ENCODE results near the gene AGAP4.
"Not testable (repeated sequence)": the region's sequence is repeated elsewhere in the genome, so short reads cannot be mapped to it uniquely, and the experiment has no call there.

Gene AGAP4

DNA sequence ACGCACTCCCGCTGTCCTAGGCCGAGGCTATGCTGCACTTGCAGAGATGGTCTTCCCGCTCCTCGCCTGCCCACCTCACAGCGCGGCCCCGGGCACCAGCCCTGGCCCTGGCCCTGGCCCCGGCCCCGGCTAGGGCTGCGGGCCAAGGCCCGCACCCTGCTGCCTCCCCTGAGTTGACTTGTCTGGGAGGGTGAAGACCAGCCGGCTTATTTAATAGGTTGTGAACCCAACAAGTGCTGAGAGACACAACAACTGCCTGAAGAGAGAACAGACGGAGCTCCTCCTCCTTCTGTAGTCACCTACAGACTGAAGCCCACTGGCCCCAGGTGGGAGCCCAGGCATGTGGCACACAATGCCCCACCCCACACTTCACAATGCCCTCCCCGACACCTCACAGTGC is at the start of gene AGAP4:
Gene AGAP4, minus strand, starts transcription at position 101 of the 400 bp plus-strand sequence. CDS start 153 bp downstream, outside the sequence.
- not testable (repeated sequence) for FAIRE-seq

- FAIRE-seq: not testable (repeated sequence)
Observed at GRCh38 chr10:45890721-45891120, 43.4 kb upstream of the AGAP4 start.

DNA sequence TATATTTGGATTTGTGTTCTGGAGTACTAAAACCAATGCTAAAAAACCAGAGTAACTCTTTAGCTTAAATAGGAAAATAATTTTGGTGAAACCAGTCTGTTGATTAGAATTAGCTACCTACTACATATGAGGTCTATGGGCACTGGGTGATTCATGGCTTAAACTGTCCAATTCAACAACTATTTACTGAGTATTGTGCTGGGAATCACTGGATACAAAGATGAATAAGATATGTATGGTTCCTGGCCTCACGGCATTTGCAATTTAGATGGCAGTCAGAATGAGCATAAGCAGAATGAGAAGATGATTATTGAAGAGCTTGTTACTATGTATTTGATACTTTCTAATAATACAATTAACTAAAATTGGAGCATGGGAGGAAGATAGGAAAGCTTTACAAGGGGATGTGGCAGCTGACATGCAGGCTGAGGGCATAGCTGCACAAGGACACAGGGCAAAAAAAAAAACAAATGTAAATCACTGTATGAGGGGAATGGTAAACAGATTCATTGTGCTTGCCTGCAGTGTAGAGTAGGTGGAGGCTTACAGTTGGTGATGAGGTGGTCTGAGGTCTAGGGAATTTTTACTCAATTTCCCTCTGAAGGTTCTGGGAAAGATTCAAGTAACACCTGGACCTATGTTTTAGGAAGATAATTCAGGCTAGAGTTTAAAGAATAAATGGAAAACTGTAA is 42.4 kb upstream of the AGAP4 start:
- FAIRE-seq: not testable (repeated sequence)

GRCh38 chr10:45882880-45883279 is 35.6 kb upstream of the AGAP4 start:
- FAIRE-seq: not testable (repeated sequence)

DNA sequence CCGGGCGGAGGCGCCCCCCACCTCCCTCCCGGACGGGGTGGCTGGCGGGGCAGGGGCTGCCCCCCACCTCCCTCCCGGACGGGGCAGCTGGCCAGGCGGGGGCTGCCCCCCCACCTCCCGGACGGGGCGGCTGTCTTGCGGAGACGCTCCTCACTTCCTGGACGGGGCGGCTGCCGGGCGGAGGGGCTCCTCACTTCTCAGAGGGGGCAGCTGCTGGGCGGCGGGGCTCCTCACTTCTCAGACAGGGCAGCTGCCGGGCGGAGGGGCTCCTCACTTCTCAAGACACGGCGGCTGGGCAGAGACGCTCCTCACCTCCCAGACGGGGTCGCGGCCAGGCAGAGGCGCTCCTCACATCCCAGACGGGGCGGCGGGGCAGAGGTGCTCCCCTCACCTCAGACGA is 18.1 kb upstream of the AGAP4 start:
- FAIRE-seq: not testable (repeated sequence)

GRCh38 chr10:45864264-45864663 is 17.0 kb upstream of the AGAP4 start:
- FAIRE-seq: not testable (repeated sequence)

- FAIRE-seq: not testable (repeated sequence)
Observed at GRCh38 chr10:45863632-45864031, 16.3 kb upstream of the AGAP4 start.

DNA sequence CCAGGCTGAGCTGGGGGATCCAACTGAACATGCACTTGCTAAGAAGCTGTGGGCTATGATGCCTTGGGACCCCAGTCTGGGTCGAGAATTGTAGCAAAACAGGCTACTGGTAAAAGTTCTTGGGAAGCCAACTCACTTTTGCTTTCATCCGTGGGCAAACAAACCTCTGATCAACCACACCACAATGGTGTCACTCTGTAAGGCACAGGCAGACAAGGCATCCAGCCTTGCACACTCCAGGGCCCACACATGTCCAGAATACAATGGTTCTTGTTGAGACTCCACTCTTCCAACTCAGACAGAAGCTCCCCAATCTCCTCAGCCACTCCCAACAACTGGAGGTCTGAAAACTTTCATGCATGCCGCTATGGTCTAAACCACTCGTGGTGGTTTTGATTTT is 10.6 kb upstream of the AGAP4 start:
- not testable (repeated sequence) for FAIRE-seq

GRCh38 chr10:45848467-45848866 is 1.2 kb upstream of the AGAP4 start:
- not testable (repeated sequence) for FAIRE-seq

DNA sequence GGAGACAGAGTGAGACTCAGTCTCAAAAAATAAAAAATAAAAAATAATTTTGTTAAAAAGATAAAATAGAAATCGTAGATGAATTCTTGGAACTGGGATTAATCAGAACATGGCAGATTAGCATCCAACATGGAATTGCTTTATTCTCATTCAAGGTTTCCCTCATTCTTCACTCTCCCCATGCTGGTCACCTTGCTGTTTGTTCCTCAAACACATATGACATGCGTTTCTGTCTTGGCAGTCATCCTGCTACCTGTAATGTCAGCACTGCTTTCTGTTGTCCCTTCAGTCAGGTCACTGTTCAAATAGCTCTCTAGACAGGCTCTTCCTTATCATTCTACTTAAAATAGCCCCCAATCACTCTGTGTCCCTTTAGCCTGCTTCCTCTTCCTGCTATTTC is 24.4 kb downstream of the AGAP4 start:
- FAIRE-seq: not testable (repeated sequence)

DNA sequence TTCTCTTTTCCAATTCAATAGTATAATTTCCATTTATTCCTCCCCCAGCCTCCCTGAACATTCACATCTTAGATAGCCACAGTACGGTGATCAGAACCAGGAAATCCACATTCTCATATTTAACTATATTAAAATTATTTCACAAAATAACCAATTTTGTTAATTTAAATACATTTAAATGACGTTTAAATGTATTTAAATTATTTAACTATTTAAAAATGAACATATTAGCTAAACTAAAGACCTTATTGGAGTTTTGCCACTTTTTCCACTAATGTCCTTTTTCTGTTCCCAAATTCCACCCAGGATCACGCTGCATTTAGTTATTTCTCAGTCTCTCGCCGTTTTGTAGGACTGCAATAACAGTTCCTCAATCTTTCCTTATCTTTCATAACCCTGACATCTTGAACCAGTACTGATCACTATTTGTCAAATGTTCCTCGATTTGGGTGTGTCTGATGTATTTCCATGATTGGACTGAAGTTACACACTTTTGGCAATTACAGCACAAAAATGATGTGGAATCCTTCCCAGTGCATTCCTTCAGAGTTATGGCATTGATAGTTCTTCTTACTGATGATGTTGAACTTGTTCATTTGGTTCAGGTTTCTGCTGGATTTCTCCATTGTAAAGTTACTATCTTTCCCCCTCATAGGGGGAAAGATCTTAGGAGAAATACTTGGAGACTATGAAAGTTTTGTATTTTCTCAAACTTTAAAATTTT is 27.0 kb downstream of the AGAP4 start:
- FAIRE-seq: not testable (repeated sequence)

DNA sequence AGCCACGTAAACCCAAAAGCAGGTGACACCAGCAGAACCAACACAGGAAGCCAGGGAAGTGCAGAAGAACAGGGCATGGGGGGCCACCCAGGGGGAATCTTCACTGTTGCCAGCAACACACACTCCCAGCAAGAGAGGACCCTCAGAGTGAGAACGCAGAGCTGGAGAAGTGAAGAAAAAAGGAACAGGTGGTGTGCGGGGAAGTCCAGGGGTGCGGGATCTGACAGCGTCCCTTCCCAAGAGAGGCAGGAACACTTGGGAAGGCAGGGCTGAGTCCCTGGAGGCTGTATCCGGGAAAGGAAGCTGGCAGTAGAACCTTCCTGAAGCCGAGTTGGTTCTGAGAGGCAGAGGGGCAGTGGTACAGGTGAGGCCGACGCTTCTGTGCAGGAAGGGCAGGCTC is 27.7 kb downstream of the AGAP4 start:
- no peak for FAIRE-seq

GRCh38 chr10:45817912-45818311 is 29.4 kb downstream of the AGAP4 start:
- no peak for FAIRE-seq

- no peak for FAIRE-seq
Observed at GRCh38 chr10:45817130-45817859, 30.0 kb downstream of the AGAP4 start.

GRCh38 chr10:45814146-45814545 is 33.2 kb downstream of the AGAP4 start:
- FAIRE-seq: not testable (repeated sequence)

DNA sequence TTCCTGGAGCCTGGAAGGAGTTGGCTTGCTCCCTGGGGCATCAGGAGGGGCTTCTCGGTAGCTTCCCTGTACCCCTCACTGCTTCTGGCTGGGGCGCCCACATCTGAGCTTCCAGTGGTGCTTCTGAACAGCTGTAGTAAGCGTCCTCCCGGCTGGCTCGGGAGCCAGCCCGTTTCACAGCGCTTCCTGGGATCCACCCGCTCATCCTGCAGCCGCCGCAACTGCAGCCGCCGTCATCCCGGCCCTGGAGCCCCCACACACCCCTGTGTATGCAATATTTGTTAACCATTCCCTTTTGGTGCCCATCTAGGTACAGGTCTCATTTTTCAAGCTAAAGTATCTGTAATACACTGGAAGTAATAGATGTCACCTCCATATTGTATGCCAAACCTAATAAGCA is 34.3 kb downstream of the AGAP4 start:
- not testable (repeated sequence) for FAIRE-seq

DNA sequence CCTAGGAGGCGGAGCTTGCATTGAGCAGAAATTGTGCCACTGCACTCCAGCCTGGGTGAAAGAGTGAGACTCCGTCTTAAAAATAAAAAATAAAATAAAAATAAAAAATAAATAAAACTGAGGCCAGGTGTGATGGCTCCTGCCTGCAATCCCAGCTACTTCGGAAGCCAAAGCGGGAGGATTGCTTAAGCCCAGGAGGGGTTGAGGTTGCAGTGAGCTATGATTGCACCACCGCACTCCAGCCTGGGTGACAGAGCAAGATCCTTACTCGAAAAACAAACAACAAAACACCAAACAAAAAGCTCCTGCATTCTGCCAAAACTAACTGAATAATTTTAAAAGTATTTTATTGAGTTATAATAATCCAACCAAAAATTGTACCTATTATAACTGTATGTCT is 36.2 kb downstream of the AGAP4 start:
- no peak for FAIRE-seq

DNA sequence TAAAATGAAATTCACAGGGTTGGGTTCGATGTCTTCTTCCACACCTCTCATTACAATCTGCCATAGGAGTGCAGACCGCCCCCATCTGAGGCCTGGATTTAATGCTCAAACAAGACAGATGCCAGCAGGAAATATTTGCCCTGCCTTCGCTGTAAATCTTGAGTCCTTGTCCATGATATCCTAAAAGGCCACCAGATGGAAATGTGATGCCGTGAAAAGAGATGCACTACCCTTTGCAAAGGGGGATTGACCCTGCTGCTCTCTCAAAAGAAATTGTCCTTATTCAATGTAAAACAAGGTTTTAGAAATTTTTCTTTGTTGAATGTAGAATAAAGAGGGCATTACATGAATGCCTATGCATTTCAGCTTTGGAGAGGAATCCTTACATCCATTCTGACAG is 37.5 kb downstream of the AGAP4 start:
- no peak for FAIRE-seq

- not testable (repeated sequence) for FAIRE-seq
Observed at GRCh38 chr10:45804996-45805395, 42.3 kb downstream of the AGAP4 start.

GRCh38 chr10:45803060-45804010 is 44.0 kb downstream of the AGAP4 start:
- FAIRE-seq: not testable (repeated sequence)

DNA sequence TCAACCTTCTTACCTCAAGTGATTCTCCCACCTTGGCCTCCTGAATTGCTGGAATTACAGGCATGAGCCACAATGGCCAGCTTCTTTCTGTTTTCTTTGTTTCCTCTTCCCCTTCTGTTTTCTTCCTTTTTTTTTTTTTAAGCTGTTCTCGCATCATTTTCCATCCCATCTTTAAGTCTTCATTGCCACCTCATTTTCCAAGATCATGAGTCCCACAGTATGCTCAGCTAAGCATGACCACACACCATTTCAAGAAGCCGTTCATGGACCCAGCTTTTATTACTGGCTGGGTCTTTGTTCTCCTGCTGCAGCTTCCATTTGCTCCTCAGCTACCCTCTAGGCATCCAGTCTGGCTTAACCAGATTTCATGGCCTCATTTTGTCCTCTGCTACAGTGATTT is 52.5 kb downstream of the AGAP4 start:
- FAIRE-seq: not testable (repeated sequence)

DNA sequence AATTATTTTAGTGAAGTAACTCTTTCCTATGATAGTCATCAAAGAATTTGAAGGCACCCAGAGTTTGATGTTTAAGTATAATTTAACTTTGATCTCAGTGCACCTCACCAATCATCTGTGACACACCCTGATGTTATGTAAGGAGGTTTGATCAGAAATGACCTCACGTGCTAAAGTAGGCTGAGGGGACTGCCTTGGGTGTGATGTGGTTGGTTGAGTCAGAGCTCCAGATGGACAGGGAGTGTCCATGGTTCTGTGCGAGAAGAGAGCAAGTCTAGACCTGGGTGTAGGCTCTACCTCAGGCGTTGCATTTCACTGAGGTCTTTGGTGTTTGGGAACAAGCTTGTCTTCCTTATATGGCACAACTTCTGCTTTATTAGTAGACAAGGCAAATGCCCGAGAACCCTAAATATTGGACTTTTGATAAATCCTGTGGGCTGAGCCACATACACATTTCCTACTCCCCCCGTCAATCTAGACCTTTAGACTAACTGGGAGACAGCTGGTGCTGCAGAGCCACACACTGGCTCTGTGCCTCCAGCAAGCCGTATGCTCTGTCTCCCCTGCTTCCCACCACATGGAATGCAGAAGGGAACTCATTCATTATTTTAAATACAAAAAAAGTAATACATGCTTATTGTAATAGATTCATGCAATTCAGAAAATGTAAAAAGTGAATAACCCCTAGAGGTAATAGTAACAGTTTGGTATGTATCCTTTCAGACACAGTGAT is 56.4 kb downstream of the AGAP4 start:
- FAIRE-seq: not testable (repeated sequence)

Data from islet of Langerhans (tissue), 1 donor.